ENCODE data around the gene POU2AF2. TPM values are rescaled to one million over a fixed set of nuclear protein-coding genes. Genes with fewer than 3 reads are reported as not detected.

The POU2AF2 gene
- total RNA-seq, 4 donors from 2014 or later: not detected

GRCh38 chr11:111225881-111226280, 19.6 kb upstream of the POU2AF2 start:
- intact Hi-C loops (cut with DNase I): no loop called here
- DNase-seq: no peak
- H3K9me3 ChIP-seq: peaks cover 0 to 4% (median 0%) of the 10 kb centered on the region in 3 donors
- H3K4me3 ChIP-seq: no peak overlapping the region
- peaks cover 0 to 10% (median 4%) of the 10 kb centered on the region in 3 donors for H3K4me1 ChIP-seq
- H3K36me3 ChIP-seq: no peaks in the 10 kb centered on the region
- WGBS, 2 donors: 56 to 94% methylated on average over 3 of the region's 3 CpGs
- TF ChIP-seq CTCF (IDR thresholded peaks at IDR 0.05) (no peak), POLR2A (IDR thresholded peaks at IDR 0.05) (no peak)
- no peak overlapping the region for H3K27ac ChIP-seq
- no peaks in the 10 kb centered on the region for H3K27me3 ChIP-seq

- no peak overlapping the region for H3K27ac ChIP-seq
- TF ChIP-seq CTCF (IDR thresholded peaks at IDR 0.05): no peak
- TF ChIP-seq POLR2A (IDR thresholded peaks at IDR 0.05): no peak
- WGBS, 2 donors: 54 to 72% methylated on average over 6 of the region's 6 CpGs
- peaks cover 0 to 13% (median 4%) of the 10 kb centered on the region in 3 donors for H3K4me1 ChIP-seq
- DNase-seq: no peak
- H3K9me3 ChIP-seq: peaks cover 0 to 4% (median 0%) of the 10 kb centered on the region in 3 donors
- H3K36me3 ChIP-seq: no peaks in the 10 kb centered on the region
- no peaks in the 10 kb centered on the region for H3K27me3 ChIP-seq
- intact Hi-C loops (cut with DNase I): loop anchor here (10.0 kb wide), 1 partner anchor 785 kb away; no protein-coding TSS in a partner anchor
- no peak overlapping the region for H3K4me3 ChIP-seq
These were observed 15.9 kb upstream of the POU2AF2 start for GRCh38 chr11:111229604-111230003.

GRCh38 chr11:111230122-111230465, 15.4 kb upstream of the POU2AF2 start:
- H3K27me3 ChIP-seq: no peaks in the 10 kb centered on the region
- 41 to 43% methylated on average over 6 of the region's 6 CpGs for WGBS, 2 donors
- peaks cover 0 to 3% (median 0%) of the 10 kb centered on the region in 3 donors for H3K9me3 ChIP-seq
- intact Hi-C loops (cut with DNase I): loop anchor here (10.0 kb wide), 1 partner anchor 785 kb away; no protein-coding TSS in a partner anchor
- H3K27ac ChIP-seq: peak overlapping the region; percentile 57 to 67 (median 64)
- peaks cover 0 to 13% (median 4%) of the 10 kb centered on the region in 3 donors for H3K4me1 ChIP-seq
- H3K4me3 ChIP-seq: peak overlapping the region; percentile 43 to 68 (median 50)
- DNase-seq: no peak
- H3K36me3 ChIP-seq: no peaks in the 10 kb centered on the region
- no peak for TF ChIP-seq CTCF (IDR thresholded peaks at IDR 0.05)
- no peak for TF ChIP-seq POLR2A (IDR thresholded peaks at IDR 0.05)

- TF ChIP-seq CTCF (IDR thresholded peaks at IDR 0.05): no peak
- no peak for TF ChIP-seq POLR2A (IDR thresholded peaks at IDR 0.05)
- intact Hi-C loops (cut with DNase I): loop anchor here (10.0 kb wide), 1 partner anchor 787 kb away; no protein-coding TSS in a partner anchor
- 67 to 72% methylated on average over 3 of the region's 3 CpGs for WGBS, 2 donors
- no peaks in the 10 kb centered on the region for H3K36me3 ChIP-seq
- peaks cover 0 to 13% (median 4%) of the 10 kb centered on the region in 3 donors for H3K4me1 ChIP-seq
- no peaks in the 10 kb centered on the region for H3K27me3 ChIP-seq
- H3K9me3 ChIP-seq: no peaks in the 10 kb centered on the region
- no peak overlapping the region for H3K4me3 ChIP-seq
- DNase-seq: no peak
- H3K27ac ChIP-seq: no peak overlapping the region
These were observed 13.7 kb upstream of the POU2AF2 start for GRCh38 chr11:111231836-111232235.

GRCh38 chr11:111236383-111236782, 9.1 kb upstream of the POU2AF2 start:
- Histone ChIP-seq H3K9me3 (no peaks in the 10 kb centered on the region), H3K36me3 (no peaks in the 10 kb centered on the region), H3K27ac (no peak overlapping the region), H3K27me3 (no peaks in the 10 kb centered on the region), H3K4me3 (no peak overlapping the region), H3K4me1 (no peaks in the 10 kb centered on the region)
- intact Hi-C loops (cut with DNase I): loop anchor here (10.0 kb wide), 1 partner anchor 792 kb away; no protein-coding TSS in a partner anchor
- no peak for TF ChIP-seq POLR2A (IDR thresholded peaks at IDR 0.05)
- no peak for TF ChIP-seq CTCF (IDR thresholded peaks at IDR 0.05)
- 43 to 54% methylated on average over 2 of the region's 2 CpGs for WGBS, 2 donors
- no peak for DNase-seq

Measured in esophagus squamous epithelium (tissue), 5 donors.